Lower leg skin (tissue), 4 donors: ENCODE measurements around the gene NECAB2. TPM values are rescaled to one million over a fixed set of nuclear protein-coding genes. Genes with fewer than 3 reads are reported as not detected.

Experiments
- DNase-seq, 2 donors: peaks; one replicate each; pipeline ENCODE4 v3.0.0-alpha.2; 2019; ENCODE audit warnings: low spot score in 2 of 2
- H3K4me3 ChIP-seq: fragments of 200-600 bp; sonication (generic); 2 replicates; pipeline ENCODE4 v1.5.1; 2017; ENCODE audit warnings: mild to moderate bottlenecking, low read depth; ENCODE audit not compliant: poor library complexity, severe bottlenecking
- POLR2A ChIP-seq, 2 donors: fragments of 450-650 bp; IDR thresholded peaks; one replicate each; pipeline ENCODE4 v1.6.1; 2016 to 2017; ENCODE audit warnings: antibody characterized with exemption in 2 of 2, mild to moderate bottlenecking in 1 of 2, moderate library complexity in 1 of 2
- WGBS, 2 donors: methylation state at CpG; one replicate each; pipeline ENCODE4 v1.1.5; 2018; 5-methylcytosine and 5-hydroxymethylcytosine counted together
- intact Hi-C: fragments of 100-400 bp; cut with DNase I; formaldehyde crosslinking; loops from one replicate; pipeline ENCODE4 v1.15.0; 2023; ENCODE audit warnings: low total_unique reads
- total RNA-seq, 4 donors: library from RNA; depleted of rRNA; stranded (reverse); fragments of >200 nt; gene quantifications; one replicate each; pipeline ENCODE4 v1.1.0, GENCODE V29; 2016
- TF ChIP-seq, protein P1 (sequence below), 3 donors: fragments of 450-650 bp; IDR thresholded peaks; one replicate each; pipeline ENCODE4 v1.5.1; 2016; ENCODE audit warnings: antibody characterized with exemption in 3 of 3, mild to moderate bottlenecking in 3 of 3, moderate library complexity in 2 of 3

The NECAB2 gene
- total RNA-seq: not detected

DNA sequence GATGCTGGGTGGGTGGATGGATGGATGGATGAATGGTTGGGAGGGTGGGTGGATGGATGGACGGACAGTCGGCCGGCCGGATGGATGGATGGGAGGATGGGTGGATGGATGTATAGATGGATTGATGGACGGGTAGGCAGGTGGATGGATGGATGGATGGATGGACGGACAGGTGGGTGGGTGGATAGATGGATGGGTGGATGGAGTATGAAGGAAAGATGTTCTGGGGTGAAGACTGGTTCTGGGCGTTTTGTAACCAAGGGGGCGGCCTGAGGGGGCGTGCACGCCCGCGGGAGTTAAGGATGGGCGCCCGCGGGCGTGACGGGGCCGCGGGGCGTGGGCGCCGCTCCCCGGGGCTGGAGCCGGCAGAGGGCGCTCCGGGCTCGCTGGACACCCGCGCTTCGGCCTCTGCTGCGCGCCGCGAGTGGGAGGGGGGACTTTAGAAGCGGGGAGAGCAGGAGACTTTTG, at the start of gene NECAB2:
TSS of gene NECAB2 (plus strand) at position 407 of the 468 bp plus-strand sequence. CDS start 405 bp downstream, outside the sequence.
- DNase-seq: no peak
- TF ChIP-seq, protein P1, sequence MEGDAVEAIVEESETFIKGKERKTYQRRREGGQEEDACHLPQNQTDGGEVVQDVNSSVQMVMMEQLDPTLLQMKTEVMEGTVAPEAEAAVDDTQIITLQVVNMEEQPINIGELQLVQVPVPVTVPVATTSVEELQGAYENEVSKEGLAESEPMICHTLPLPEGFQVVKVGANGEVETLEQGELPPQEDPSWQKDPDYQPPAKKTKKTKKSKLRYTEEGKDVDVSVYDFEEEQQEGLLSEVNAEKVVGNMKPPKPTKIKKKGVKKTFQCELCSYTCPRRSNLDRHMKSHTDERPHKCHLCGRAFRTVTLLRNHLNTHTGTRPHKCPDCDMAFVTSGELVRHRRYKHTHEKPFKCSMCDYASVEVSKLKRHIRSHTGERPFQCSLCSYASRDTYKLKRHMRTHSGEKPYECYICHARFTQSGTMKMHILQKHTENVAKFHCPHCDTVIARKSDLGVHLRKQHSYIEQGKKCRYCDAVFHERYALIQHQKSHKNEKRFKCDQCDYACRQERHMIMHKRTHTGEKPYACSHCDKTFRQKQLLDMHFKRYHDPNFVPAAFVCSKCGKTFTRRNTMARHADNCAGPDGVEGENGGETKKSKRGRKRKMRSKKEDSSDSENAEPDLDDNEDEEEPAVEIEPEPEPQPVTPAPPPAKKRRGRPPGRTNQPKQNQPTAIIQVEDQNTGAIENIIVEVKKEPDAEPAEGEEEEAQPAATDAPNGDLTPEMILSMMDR (IDR thresholded peaks at IDR 0.05): peak in 1 of 3 donors; percentile 40
- TF ChIP-seq POLR2A (IDR thresholded peaks at IDR 0.05): no peak
- H3K4me3 ChIP-seq: no peak within 1 kb of the TSS
- 12 to 13% methylated on average over 34 of the region's 35 CpGs for WGBS, 2 donors
- intact Hi-C loops: no loop called here

DNA sequence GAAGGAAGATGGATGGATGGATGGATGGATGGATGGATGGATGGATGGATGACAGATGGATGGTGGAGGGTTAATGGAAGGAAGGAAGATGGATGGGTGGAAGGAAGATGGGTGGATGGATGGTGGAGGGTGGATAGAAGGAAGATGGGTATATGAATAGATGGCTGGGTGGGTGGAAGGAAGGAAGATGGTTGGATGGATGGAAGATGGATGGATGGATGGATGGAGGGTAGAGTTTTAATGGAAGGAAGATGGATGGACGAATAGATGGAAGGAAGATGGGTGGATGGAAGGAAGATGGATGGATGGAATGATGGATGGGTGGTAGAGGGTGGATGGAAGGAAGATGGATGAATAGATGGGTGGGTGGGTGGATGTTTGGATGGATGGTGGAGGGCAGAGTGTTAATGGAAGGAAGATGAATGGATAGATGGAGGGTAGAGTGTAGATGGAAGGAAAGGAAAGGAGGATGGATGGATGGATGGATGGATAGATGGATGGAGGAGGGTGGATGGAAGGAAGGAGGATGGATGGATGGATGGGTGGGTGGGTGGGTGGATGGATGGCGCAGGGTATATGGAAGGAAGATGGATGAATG, 47.1 kb upstream of the NECAB2 start:
- intact Hi-C loops: no loop called here
- DNase-seq: no peak
- 94 to 96% methylated on average over 2 of the region's 2 CpGs for WGBS, 2 donors

DNA sequence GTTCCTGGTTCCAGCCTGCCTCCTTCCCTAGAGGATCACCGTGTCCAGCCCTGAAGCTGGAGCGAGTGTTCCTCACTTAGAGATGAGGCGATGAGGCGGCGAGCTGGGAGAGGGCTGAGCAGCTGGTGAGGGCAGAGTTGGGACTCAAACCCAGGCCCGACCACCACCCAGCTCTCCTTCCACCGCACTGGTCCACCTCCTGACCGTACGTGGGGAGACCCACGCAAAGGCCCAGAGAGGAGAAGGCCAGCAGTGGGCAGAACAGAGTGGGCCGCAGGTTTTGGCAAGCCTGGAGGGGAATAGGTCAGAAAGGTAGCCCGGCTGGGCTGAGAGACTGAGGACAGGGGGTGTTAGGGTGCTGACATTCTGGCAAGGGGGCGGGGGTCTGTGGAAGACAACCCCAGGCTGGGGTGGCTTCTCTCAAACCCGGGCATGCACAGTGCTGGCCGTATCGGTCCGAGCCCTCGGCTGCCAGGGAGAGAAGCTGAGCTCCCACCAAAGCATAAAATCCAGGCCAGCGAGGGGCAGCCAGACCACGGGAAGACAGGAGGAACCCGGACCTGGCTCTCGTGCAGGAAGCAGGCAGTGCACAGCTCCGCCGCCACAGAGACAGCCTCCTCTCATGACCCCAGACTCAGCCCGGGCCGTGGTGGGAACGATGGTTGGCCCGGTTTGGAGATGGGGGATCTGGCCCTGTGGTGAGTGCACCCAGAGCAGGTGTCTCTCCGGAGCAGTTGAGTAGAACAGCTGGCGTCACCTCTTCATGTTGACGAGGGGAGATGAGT, 44.3 kb upstream of the NECAB2 start:
- TF ChIP-seq, protein P1 (IDR thresholded peaks at IDR 0.05): no peak
- TF ChIP-seq POLR2A (IDR thresholded peaks at IDR 0.05): no peak
- no peak overlapping the region for H3K4me3 ChIP-seq
- intact Hi-C loops: no loop called here
- 88 to 89% methylated on average over 31 of the region's 31 CpGs for WGBS, 2 donors
- DNase-seq: no peak

More for the DNA sequence above, 47.1 kb upstream of the NECAB2 start:
- H3K4me3 ChIP-seq: no peak overlapping the region
- no peak for TF ChIP-seq POLR2A (IDR thresholded peaks at IDR 0.05)
- TF ChIP-seq, protein P1 (IDR thresholded peaks at IDR 0.05): no peak

DNA sequence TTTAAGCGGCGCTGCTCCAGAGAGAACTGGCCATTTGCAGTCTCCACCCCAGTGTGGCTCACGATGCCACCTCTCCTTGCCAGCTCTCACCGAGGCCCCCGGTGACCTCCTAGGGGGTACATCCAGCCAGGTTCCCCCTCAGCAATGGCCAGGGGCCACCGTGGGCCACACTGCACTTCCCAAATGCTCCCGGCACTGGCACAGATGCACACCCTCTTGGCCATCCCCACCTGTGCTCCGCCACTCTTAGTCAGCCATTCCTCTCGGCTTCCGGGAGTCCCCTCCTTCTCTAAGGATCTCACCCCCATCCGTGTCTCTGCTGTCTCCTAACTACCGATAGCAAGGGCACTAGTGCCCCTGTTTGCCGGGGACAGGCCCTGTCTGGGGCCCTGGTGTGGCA, 43.4 kb upstream of the NECAB2 start:
- intact Hi-C loops: no loop called here
- TF ChIP-seq, protein P1 (IDR thresholded peaks at IDR 0.05): no peak
- no peak for TF ChIP-seq POLR2A (IDR thresholded peaks at IDR 0.05)
- 81 to 86% methylated on average over 13 of the region's 13 CpGs for WGBS, 2 donors

DNA sequence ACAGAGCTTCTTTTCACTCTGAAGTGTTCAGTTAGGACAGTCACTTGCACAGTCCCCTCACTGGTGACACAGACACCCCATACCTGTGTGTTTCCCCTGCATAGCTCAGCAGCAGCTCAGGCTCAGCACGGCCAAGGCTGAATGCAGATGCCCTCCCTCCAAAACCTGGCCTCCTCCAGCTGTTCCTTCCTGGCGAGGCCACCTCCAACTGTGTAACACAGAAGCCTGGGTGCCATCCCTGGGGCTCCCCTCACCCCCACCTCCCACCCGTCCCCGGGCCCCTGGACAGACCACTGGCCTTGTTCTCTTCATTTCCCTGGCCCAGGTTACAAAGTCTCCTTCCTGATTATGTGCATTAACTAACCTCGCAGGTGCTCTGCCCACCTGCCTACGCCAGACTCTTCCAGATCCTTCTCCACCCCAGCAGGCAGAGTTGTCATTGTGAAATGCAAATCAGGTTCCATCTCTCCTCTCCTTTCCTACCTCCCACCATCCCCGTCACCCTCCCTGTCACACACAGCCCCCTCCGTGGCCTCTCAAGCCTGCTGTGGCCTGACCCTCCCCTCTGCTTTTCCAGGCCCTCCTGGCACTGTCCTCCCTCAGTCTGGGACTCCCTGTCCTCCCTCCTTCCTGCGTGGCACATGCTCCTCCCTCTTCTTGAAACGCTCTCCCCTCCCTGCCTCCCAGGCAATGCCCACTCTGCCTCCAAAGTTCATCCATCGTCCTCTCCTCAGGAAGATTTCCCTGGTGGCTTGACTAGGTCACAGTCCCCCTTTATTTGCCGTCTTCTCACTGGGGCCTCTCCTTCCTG, 42.7 kb upstream of the NECAB2 start:
- intact Hi-C loops: no loop called here
- no peak for DNase-seq
- no peak for TF ChIP-seq POLR2A (IDR thresholded peaks at IDR 0.05)
- TF ChIP-seq, protein P1 (IDR thresholded peaks at IDR 0.05): no peak
- 82 to 85% methylated on average over 12 of the region's 12 CpGs for WGBS, 2 donors
- H3K4me3 ChIP-seq: no peak overlapping the region

More for the DNA sequence above, 43.4 kb upstream of the NECAB2 start:
- DNase-seq: no peak
- no peak overlapping the region for H3K4me3 ChIP-seq
